Measurements from ENCODE around the gene INSIG1.
A peak's percentile ranks its signal among the peaks of the same experiment; 100 is the strongest.

Gene INSIG1

DNA sequence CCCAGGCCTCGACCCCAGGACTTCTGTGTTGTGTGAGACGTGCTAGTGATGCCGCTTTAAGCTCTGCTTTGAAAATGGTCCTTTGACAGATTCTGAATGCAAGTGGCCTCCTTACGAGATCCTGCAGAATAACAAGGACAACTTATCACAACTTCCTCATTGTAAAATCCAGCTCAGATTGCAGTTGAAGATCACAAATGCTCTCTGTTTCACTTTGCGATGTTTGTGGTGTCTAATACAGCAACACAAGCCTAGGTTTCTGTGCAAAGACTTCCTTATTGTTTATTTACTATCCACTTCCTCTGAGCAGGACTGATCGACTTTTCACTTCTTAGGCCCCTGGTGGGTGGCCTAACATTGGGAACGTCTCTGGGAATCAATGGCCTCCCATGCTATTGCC lies 31.7 kb upstream of the INSIG1 start:
- DNase-seq (ENCODE audit: insufficient read length, low spot score) = no peak
- no peak for FAIRE-seq

DNA sequence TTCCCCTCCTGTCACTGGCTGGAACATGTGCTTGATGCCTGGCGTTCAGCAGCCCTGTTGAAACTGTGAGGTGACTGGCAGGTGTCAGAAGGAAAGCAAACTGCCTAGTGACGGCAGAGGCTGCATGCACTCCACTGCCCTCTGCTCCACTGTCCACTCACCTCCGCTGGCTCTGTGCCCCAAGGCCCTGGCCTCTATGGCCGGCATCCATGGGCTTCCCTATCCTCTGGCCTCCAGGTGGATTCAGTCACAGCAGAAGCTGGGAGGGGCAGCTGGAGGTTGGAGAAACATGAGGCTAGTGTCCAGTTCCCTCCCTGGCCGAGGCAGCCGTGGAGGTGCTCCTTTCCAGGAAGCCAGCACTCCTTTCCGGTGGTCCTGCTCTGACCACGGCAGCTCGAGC lies 31.2 kb upstream of the INSIG1 start:
- no peak for FAIRE-seq
- DNase-seq (ENCODE audit: insufficient read length, low spot score) = no peak

DNA sequence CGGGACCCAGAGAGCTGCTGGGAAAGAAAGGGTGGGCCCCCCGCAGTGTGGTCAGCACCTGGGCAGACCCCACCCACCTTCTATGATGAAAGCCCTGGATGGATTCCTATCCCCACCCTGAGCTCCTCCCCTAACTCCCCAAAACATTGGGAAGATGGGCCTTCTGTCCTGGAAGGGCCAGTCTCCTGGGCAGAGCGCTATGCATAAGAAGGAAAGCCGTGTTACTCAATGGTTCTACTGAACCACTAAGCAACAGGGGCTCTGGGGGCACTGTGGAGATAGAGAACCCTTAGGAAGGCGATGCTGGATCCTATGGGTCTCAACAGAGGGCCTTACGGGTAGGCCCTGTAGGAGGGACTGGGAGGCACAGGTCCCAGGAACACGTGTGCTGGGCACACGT lies 30.7 kb upstream of the INSIG1 start:
- FAIRE-seq (no peak), DNase-seq (ENCODE audit: insufficient read length, low spot score) (no peak)

DNA sequence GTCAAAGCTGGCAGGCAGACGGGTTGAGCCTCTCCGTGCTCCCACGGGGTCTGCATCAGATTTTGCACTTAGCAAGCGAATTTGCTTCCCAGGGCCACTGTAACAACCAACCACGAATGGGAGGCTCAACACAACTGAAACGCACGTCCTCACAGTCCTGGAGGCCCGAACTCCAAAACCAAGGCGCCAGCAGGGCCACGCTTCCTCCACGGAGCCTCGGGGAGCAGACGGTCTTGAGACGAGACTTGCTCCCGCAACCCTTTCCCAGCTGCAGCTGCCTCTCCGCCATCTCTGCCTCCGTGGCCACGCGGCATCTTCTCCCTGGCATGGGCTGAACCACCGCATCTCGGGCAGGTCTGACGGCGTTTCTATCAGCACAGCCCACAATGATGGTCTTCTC lies 30.2 kb upstream of the INSIG1 start:
- DNase-seq (ENCODE audit: insufficient read length, low spot score) (no peak), FAIRE-seq (no peak)

DNA sequence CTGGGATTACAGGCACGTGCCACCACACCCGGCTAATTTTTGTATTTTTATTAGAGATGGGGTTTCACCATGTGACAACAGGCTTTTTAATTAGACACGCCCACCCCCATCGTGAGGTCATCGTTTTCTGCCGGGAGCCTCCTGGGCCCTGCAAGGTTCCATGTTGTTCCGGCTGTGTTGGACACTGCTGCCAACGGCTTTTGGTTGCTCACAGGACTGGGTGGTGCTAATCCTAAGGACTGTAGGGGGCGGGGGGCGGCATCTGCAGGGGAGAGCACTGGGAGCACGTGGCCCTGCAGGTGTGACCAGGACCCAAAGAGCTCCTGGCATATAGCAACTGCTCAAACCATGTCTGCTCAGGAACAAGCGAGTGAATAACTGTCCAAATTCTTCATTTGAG lies 29.5 kb upstream of the INSIG1 start:
- DNase-seq (ENCODE audit: insufficient read length, low spot score) (no peak), FAIRE-seq (no peak)

DNA sequence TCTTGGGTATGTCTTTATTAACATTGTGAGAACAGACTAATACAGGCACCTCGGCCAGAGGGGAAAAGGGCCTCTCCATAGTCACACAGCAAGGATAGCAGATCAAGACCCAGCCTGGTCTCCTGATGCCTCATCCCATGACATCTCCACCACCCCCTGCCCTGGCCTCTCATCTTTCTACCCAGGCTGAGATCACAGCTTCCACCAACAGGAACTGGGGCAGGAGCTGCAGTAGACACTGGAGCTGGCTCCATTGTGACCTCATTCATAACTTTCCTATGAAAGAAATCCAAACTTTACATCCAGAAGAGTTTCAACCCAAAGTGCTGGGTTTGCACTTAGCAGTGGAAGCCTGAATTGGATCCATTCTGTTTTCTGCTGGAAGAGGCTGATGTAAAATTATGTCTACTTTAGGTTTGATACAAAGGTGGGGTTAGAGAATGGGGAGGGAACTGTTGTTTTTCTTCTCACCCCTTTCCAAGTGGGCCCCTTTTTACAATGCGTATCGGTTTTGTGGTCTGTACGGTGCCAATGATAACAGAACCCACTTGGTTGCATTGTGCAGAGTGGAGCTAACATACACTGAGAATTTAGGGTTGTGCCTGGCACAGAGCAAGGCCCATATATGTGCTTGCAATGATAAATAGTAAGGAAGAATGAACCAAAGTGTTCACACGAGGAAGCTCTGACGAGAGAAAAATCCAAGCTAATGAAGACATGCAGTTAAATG lies 28.6 kb upstream of the INSIG1 start:
- no peak for FAIRE-seq
- no peak for DNase-seq (ENCODE audit: insufficient read length, low spot score)

DNA sequence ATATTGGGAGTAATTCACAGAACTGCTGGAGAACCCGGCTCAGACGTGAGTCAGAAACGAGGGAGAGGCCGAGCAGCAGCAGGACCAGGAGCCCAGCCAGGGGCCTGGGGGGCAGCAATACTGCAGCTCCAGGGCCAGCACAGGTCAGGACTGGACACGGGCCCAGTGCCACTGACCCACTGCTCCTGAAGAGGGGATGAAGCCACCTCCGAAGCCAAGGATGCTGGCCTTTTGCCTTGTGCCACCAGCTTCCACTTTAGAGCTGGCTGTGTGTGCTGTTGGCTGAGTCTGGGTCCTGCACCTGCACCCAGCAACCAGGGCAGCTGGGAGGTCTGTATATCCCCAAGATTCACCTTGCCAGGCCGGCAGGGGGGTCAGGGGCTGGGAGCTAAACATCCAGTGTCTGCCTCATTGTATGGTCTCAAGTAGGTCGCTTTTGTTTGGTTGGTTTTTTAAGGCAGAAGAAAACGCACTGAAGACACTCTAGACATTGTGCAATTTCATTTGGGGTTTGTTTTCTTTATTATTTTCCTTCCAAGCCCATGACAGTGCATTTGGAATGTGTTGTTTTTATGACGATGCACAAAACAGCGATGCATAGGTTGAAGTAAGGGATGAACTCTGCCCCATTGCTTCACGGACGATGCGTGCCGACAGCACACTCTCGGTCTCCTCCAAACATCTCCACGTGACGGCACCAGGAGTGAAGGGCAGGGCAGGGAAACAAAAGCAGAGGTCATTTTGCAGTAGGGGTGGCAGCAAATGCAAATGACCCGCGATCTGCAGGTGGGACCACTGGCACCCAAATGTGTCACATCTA lies 27.7 kb upstream of the INSIG1 start:
- no peak for DNase-seq (ENCODE audit: insufficient read length, low spot score)
- FAIRE-seq = no peak

DNA sequence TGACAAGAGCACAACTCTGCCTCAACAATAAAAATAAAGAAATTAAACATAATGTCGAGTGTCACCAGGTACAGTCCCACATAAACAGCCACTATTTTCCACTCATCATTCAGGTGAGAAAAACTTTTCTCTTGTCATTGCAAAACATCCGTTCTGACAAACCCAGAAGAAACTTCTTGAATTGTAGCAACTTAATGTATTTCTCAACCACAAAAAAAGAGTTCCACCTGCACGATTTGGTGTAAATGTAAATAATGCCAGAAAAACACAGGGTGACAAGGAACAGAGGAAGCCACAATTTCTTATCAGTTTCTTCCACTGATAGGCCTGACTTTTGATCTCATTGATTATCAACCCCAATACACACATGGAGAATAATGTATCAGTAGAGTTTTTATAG lies 26.8 kb upstream of the INSIG1 start:
- FAIRE-seq = no peak

DNA sequence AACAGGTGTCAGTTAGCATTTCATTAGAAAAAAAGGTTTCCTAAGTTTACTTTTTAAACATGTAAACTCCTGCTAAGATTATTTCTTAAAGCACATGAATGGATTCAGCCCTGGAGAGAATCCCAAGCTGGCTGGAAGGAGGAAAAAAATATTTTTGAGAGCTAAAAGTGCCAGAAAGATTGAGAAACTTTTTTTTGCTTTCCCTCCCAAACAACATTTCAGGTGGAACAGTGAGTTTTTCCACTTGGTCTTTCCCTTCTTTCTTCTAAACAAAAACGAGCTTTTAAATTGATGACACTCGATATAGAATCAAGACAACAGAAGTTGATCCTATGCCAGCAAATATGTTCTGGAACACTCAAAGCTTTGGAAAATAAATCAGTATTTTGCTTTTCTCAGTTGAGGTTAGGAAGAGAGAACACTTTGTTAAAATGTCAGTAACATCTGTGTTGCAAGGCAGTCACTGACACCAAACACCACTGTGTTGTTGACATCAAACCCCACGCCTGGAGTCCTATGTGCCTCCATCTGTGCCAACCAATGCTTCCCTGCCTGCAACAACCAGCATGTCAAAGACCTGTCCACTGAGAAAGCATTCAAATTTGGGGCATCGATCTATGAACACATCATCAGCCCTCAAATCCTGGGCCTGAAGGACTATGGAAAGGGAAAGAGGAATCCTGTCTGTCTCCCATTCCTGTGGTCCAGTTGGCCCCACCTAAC lies 22.9 kb upstream of the INSIG1 start:
- FAIRE-seq = no peak
- DNase-seq (ENCODE audit: insufficient read length, low spot score) = no peak

More for the DNA sequence above, 26.8 kb upstream of the INSIG1 start:
- DNase-seq (ENCODE audit: insufficient read length, low spot score) = no peak

DNA sequence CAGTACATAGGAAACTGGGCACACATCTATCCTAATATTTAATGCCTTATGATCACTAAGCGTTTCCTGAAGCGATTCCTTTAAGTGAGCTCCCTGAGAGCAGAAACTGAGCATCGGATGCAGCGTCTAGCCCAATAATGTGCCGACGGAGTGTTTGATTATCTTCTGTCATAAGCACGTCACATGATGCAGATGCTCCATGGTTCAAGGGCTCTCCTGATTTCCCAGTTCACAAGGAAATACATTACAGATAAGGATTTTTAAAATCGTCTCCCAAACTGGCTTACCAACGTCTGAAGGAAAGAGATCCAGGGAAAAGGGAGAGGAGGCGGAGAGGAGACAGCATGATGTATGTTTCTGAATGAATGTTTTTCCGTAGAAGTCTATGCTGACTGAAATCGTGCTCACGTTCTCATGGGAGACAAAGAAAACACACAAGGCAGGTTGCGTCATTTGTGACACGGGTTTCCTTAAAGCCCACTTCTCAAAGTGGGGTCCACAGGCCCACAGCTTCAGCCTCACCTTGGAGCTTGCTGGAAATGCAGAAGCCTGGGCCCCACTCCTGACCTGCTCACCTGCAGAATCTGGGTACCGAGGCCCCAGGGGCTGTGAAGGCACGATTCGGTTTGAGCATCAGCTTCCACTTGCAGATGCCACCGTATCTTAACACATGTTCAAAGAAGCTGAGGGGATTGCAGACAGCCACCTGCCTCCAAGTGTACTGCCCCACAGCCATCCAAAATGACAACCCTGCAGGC lies 21.5 kb upstream of the INSIG1 start:
- FAIRE-seq (no peak), DNase-seq (ENCODE audit: insufficient read length, low spot score) (no peak)

DNA sequence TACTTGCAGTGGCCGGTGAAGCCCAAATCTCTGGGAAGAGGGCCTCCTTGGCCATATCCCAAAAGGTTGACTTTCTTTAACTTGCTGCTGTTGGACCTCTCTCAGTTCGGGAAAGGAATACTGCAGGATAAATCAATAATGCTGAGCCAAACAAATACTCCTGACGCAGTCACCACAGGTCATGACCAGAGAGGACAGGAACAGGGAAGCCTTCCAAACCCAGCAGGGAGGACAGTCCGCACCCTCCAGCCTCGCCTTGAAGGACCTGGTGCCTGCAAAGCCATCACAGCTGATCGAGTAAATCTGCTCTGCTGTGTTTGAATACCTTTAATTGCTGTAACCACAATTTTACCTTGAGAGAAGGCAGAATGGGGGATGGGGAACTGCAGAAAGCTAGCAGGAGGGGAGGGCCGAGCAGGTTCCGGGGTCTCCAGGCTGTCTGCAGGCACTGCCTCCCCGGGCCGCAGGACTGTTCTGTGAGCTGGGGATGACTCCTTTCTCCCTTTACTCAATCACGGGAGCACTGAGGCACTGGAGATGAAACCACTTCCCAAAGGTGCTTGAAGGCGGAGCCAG lies 20.8 kb upstream of the INSIG1 start:
- no peak for FAIRE-seq
- no peak for DNase-seq (ENCODE audit: insufficient read length, low spot score)

DNA sequence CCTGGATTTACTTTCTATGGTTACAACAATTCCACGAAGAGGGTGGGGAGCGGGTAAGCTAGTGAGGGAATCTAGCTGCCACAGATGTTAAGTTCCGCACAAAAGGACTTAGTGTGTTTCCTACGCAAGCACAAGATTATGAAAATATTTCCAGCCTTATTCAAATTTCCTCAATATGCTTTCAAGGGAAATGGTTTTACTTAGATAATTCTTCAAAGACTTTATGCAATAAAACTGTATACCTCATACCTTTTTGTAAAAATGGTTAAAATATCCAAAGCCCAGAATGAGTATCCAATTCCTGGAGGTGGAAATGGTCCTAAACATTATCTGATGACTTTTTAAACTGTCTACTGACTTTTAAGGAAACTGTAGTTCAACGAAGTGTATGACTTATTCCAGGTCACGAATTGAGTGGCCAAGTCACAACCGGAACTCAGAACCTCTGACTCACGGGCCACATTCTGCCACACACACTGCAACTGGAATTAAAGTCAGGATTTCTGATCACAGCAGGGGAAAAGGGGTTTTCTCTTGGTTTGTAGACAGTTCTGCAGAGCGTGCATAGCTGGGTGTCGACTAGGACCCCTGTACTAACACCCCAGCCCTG lies 20.2 kb upstream of the INSIG1 start:
- no peak for FAIRE-seq
- DNase-seq (ENCODE audit: insufficient read length, low spot score) = no peak

DNA sequence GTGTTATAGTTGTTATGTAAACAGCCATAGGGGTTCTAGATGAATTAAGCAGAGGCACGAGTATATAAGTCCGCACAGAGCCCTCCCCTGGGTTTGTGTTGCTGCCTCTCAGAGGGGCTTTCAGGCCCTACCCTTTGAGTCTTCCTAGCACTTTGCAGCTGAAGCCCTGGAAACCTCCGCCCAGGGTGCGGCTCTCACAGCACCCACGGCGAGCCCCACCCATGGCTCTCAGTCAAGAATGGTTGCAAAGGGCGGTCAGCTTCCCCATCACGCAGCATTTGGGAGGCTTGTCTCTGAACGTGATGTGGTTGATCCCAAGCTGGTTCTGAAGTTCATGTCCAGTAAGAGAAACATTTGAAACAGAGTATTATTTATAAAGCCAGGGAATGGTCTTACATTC lies 18.8 kb upstream of the INSIG1 start:
- no peak for FAIRE-seq
- no peak for DNase-seq (ENCODE audit: insufficient read length, low spot score)

DNA sequence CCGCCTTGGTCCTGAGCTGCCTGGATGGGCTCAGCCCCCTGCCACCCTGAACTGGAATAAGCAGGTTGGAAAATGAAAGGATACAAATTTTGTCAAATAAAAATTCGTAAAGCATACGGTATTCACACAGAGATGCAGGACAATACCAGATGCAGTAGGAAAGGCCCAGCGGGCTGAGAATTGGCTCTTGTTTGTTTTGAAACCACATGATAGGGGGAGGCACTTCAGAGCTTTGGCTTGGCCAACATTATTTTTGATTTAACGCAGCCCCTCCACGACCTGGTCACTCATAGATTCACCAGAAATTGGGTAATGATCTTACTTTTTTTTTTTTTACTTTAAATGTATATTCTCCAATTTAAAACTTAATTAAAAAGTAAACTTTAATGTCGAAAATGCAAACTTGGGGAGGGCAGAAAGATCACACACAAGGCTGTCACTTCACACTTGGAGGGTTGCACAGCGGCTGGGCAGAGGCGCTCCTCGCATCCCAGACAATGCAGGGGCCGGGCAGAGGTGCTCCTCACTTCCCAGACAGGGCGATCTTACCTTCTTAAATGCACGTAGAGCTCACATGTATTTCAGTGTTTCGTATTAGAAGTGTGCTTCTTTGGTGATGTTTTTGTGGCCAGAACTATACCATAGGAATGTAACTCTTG lies 17.8 kb upstream of the INSIG1 start:
- FAIRE-seq = no peak
- DNase-seq (ENCODE audit: insufficient read length, low spot score) = no peak

DNA sequence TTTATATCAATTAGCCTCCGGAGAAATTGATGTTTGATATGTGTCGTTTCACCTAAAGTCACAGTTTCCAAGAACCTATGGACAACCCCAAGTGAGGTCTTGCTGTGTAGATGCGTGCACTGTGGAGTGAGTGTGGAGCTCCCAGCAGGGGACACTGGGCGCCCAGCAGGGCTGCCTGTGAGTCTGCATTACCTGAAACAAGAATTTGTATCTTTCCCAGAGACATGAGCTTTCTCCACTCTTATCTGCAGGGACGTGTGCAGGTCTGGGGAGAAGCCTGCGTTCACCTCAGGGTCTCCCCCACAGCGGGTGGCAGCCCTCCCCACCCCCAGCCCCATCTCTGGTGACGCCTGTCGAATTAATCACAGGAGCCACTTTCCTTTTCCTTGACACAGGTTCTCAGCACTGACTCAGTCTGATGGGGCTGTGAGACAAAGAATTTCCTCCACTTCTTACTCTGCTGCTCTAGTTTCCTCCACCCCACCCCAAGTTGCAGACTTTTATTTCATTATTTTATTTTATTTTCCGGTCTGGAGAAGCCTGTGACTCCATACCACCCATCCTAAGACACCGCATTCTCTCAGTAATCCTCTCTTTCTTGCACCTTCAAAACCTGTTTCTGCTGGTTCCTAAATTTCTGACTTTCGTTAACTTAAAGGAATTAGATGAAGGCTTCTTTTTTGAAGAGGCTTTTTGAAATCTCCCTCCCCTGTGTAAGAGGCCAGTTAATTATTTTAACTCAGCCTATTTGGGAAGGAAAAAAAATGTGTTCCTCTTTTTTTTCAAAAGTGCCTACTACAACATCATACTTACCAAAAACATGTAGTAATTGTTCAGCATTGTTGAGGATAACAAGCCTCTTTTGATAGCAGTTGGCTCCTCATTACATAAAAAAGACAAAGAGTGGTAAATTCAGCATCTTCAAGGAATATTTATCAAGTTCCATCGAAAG lies 17.0 kb upstream of the INSIG1 start:
- FAIRE-seq (no peak), DNase-seq (ENCODE audit: insufficient read length, low spot score) (no peak)

DNA sequence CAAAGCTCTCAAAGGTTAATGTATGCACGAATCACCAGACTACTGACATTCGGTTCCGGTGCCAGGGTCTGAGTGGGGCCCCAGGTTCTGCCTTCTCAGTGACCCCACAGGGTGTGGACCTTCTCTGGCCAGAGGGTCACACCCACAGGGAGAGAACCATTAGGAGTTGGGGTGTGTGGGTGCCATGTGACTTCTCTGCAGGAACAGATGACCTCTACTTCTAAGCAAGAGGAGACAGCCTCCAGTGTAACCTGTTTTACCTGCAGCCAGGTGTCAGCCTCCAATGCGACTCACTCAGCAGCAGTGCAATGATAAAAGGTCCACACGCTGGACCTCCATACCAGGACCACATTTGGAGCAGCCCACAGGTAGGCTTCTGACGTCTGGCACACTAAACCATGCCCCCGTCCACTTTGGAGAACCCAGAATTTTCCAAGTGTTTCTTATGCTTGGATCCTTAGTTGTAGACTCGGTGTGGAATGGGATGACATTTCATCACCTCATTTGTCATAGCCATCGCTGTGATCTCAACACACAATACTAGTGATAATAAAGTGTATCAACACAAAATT lies 16.2 kb upstream of the INSIG1 start:
- DNase-seq (ENCODE audit: insufficient read length, low spot score) = no peak
- no peak for FAIRE-seq

DNA sequence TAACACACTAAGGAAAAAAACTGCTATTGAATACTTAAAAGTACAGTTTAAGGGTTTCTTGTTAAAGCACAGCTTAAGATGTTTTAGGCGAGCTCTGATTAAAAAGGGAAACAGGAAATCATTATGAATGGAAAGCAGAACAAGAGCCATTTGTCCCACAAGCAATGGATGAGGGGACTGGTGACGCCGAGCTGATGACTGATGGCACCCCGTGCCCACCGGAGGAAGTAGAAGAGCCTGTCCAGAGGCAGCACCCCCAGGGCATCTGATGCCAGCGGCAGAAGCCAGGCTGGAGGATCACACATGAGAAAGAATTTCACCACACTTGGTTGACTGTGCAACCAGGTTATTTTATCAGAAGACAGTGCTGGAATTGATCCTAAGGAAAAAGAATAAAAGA lies 15.0 kb upstream of the INSIG1 start:
- DNase-seq (ENCODE audit: insufficient read length, low spot score) (no peak), FAIRE-seq (no peak)

DNA sequence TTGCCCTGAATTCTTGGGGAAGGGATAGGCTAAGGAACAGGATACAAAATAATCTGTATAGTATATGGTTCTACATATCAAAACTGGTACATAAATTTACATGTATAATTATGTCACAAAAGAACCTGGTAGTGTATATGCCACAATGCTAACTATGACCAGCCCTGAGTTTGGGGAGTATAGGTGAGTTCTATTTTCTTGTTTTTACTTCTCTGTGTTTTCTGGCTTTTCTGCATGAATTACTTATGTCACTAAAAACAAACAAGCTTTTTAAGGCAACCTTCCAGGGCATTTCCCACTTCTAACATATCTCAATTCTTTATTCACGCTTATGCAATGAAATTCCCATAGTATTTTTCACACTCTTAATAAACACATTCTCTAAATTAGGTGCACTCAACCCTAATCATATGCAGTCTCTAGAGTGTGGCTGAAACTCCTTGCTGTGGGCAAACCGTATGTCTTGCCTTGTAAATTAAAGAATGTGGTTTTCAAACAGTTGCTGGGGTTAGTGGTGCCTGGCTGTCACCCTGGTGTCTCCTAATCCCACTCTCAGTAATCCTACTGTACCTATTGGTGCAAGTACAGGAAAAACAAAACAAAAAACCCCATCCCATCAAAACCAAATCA lies 14.0 kb upstream of the INSIG1 start:
- peak; percentile 30 for DNase-seq (ENCODE audit: insufficient read length, low spot score)
- no peak for FAIRE-seq

All from GM19239 (cell line).